Stimulated activated CD8-positive, alpha-beta memory T cell treated with anti-CD3 and anti-CD28 coated beads, Interleukin-4, amount 100 ng/mL, for 4 hours (primary cell): ENCODE data around the gene CDKL2.
A peak's percentile ranks its signal among the peaks of the same experiment; 100 is the strongest.
"Not testable (repeated sequence)": the region's sequence is repeated elsewhere in the genome, so short reads cannot be mapped to it uniquely, and the experiment has no call there.

ENCODE experiments used
- DNase-seq, 2 donors: peaks; one replicate each; pipeline ENCODE4 v3.0.0-alpha.2; 2020; ENCODE audit warnings: low read depth in 2 of 2, low spot score in 1 of 2

The CDKL2 gene

DNA sequence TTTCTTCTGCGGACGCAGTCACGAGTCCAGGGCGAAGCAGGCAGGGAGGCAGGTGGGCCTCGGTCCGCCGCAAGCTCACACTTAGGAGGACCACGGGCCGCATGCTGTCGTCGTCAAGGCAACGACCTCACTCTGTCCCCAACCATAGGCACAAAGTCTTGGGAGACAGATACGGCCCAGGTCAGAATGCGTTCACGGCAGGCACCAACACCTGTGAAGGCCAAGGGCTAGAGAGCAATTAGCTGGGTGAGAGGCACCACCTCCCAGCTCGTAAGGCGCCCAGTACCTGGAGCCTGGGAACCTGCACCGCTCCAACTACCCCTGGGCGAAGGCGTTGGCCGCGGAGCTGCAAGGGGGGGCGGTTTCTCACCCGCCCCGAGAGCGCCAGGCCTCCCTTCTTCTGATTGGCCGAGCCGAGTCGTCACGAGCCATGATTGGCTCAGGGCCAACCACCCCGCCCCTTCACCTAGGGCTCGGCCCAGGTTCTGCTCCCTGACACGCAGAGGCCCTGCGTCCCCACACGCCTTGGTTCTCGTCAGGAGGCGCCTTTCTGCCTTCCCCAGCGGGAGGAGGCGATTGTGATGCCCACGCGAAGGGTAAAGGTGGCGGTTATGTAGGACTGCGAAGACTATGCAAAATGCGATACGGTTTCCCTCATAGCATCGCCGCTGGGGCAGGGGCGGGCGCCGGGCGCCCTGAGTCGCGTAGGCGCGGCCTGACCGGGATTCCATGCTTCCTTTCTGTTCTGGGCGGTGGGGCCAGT is at the start of gene CDKL2:
Gene CDKL2 (minus strand): TSS at position 355 of the 763 bp plus-strand sequence. CDS start 4,540 bp downstream, outside the sequence.
- DNase-seq, result peak; percentile 83 to 86

GRCh38 chr4:75678965-75679364 is 48.6 kb upstream of the CDKL2 start:
- DNase-seq, result no peak

DNA sequence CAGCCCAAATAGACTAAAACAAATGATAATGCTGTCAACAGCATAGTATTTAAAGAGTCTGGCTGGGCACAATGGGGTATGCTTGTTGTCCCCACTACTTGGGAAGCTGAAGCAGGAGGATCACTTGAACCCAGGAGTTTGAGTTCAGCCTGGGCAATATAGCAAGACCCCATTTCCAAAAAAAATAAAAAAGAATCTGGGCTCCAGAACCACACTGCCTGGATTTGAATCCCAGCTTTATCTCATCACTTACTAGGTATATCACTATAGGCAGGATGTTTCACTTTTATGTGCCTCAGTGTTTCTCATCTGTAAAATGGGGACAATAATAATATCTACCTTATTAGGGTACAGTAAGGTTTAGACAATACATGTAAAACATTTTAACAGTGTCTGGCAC is 48.1 kb upstream of the CDKL2 start:
- DNase-seq, result no peak

- DNase-seq, result no peak
Measured at GRCh38 chr4:75675004-75675531, 44.7 kb upstream of the CDKL2 start.

DNA sequence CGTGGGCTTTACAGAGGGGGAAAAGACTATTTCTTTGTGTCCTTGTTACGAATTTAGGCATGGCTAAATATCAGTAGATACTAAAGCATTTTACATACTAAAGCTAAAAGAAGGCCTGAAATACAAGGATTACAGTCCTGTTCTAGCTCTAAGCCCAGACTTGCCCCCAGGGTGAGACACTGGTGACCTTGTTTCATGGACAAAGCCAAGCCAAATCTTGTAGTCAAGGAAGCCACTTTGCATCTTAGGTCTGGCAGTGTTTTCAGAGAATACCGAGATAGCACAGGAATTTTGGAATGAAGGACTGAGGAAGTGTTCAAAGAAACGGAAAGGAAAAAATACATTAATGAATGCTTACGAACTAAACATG is 43.6 kb upstream of the CDKL2 start:
- DNase-seq, result no peak

DNA sequence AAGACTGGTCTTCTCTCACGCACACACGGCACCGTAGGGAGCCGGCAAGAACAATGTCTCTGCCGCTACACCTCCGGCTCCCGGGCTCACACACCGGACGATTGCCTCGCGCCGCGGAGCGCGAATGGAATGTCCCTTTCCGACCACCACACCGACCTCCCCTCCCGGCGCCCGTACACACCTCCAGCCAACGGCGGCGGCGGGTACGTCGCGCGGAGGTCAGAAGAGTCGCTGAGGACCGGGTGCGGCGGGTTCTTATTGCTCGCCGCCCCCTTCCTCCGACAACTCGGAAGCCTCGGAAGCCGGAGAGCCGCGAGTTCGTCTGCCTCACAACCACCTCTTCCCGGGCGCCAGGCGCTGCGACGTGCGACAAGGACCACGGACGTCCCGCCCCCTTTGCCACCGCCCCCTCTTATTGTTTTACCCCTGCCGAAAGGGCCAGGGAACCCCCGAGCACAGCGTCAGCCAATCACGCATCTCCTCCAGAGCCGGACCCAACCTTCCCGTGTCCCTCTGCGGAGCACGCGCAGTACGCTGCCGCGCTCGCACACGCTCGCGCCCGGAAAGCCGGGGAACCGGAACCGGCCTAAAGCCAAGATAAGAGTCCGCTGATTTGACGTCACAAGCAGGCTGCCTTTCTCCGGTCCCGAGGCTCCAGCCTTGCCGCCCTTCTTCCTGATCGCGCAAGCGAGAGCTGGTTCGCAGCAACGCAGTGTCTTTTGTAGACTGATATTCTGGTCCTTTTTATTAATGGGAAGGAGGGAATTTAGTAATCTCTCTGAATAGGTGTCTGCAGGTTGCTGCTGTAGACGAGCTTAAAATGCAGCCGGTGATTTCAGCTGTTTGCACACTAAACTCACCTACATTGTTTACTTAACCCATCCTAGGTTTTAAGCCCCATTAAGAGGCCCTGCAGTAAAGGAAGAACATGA is 43.0 kb upstream of the CDKL2 start, which contains the start of gene G3BP2:
Gene G3BP2 (minus strand): TSS at position 385 of the 932 bp plus-strand sequence. CDS start 11,386 bp downstream, outside the sequence.
- peak; percentile 91 to 97 for DNase-seq

GRCh38 chr4:75672461-75673026 is 42.2 kb upstream of the CDKL2 start:
- DNase-seq, result peak; percentile 53 to 61

GRCh38 chr4:75671802-75672421 is 41.6 kb upstream of the CDKL2 start:
- no peak for DNase-seq

DNA sequence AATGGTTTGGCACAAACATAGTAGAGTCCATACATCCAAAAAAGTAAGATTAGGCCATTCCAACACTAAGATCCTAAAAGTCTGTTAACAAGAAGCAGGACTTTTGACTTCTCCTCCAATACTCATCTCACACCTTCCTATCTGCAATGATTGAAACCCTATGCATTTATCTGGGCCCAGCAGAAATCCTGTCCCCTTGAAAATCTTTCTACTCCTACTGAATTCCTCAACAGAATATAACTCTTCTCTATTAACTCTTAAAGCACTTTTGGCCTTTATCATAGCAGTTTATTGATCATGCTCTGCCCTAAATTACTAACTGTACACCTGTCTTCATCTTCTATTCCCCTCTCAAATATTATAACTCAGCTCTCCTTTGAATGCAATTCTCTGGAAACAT is 38.3 kb upstream of the CDKL2 start:
- DNase-seq, result no peak

- not testable (repeated sequence) for DNase-seq
Measured at GRCh38 chr4:75667636-75668035, 37.3 kb upstream of the CDKL2 start.

GRCh38 chr4:75666299-75666698 is 36.0 kb upstream of the CDKL2 start:
- DNase-seq, result no peak

DNA sequence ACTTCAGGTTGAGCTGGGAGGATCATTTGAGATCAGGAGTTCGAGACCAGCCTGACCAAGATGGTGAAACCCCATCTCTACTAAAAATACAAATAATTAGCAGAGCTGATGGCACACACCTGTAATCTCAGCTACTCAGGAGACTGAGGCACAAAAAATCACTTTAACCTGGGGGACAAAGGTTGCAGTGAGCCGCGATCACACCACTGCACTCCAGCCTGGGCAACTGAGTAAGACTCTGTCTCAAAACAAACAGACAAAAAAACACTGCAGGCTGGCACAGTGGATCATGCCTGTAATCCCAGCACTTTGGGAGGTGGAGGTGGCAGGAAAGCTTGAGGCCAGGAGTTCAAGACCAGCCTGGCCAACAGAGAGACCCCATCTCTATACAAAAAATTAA is 34.3 kb upstream of the CDKL2 start:
- not testable (repeated sequence) for DNase-seq

- no peak for DNase-seq
Measured at GRCh38 chr4:75662626-75663025, 32.3 kb upstream of the CDKL2 start.

- no peak for DNase-seq
Measured at GRCh38 chr4:75660491-75660890, 30.2 kb upstream of the CDKL2 start.

- no peak for DNase-seq
Measured at GRCh38 chr4:75659512-75660031, 29.2 kb upstream of the CDKL2 start.

DNA sequence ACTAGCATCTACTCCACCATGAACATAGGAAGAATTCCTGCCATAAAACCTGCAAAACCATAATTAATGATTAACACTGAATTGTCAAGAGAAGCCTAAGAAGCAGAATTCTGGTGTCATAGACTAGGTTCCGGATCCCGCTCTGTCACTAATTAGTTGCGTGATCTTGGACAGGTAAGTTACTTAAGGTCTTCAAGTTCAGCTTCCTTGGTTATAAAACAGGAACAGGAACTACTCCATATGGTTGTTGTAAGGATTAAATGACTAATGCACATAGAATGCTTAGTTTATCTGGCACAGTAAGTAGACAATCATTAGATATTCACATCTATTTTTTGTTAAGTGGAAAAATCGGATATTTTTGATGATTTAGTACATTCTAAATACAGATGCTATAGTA is 28.5 kb upstream of the CDKL2 start:
- no peak for DNase-seq

DNA sequence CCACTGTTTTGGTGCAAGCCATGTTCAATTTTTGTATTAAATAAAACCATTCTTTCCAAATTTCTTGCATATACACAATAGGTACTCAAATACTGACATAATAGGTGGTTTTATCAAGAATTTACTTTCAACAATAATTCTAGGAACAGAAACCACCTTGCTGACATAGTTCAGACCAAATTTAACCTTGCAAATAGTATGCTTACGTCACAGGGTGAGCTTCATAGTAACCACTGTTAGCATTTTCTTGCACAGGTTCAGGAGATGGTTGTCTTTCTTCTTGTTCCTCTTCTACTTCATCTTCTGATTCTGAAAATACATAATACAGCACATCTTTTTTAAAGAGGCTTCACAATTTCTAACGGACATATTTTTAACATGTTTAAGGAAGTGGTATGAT is 25.2 kb upstream of the CDKL2 start:
- DNase-seq, result no peak

DNA sequence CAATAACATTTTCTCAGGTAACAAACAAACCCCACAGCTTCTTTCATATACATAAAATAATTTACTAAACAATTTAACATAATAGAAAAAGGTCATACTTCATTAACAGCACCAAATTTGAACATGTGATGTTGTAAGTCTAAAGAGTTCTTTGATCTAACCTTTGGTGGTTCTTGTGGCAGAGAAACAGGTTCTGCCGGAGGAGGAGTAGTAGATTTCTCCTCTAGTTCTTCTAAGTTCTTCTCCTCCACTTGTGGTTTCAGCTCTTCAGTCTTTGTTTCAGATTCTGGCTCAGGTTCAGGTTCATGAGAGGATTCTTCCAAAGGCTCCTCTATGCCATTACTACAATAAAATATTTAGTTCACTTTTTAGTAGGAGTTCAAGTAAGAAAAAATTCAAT is 24.6 kb upstream of the CDKL2 start:
- no peak for DNase-seq

- DNase-seq, result no peak
Measured at GRCh38 chr4:75653845-75654503, 23.6 kb upstream of the CDKL2 start.

DNA sequence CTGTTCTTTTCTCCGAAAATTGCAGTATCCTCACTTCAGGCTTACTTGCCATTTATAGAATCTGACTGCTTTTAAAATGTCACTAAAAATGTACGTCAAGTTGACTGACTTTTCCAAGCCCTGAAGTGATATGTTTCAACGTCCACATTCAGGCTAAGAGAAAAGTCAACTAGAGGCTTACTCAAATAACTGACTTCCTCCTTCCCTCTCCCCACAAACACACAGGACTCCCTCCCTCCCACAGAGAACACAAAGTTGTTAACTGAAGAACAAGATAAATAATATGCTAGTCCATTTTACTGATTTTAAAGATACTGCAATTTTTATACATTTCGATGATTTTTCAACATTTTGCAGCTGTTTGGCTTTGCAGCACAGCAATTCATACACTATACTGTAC is 13.8 kb upstream of the CDKL2 start:
- no peak for DNase-seq
